HEK293 (cell line): ENCODE results near the gene TP73.

ENCODE experiments used
- CTCF ChIA-PET: fragments of 350-600 bp; formaldehyde crosslinking; extraction: SDS; loops from one replicate; lab custom pipeline; 2021; ENCODE audit warnings: antibody characterized with exemption; lab: Yijun Ruan, JAX
- POLR2A ChIA-PET: fragments of 300-600 bp; formaldehyde crosslinking; extraction: SDS; loops from one replicate; lab custom pipeline; 2020; ENCODE audit warnings: antibody characterized with exemption, inconsistent platforms; lab: Yijun Ruan, JAX
- H3K27ac ChIP-seq: fragments of 200-500 bp; sonication (Bioruptor generic); 2 replicates; pipeline ENCODE4 v1.5.1; 2014; ENCODE audit warnings: low read depth, low read length, control low read depth, inconsistent platforms; ENCODE audit errors: extremely low read depth
- H3K36me3 ChIP-seq, 2 experiments: fragments of 200-500 bp in 1 of 2; sonication (Bioruptor generic) in 1 of 2; 1 replicate in 1 of 2; 2 replicates in 1 of 2; pipeline ENCODE4 v1.5.1; 2014 to 2017; ENCODE audit warnings: inconsistent platforms in 2 of 2, low read length in 2 of 2; ENCODE audit not compliant: control insufficient read depth in 2 of 2, insufficient read depth in 1 of 2
- H3K4me1 ChIP-seq: fragments of 200-500 bp; sonication (Bioruptor generic); 2 replicates; pipeline ENCODE4 v1.5.1; 2014; ENCODE audit warnings: mild to moderate bottlenecking, low read length, inconsistent platforms; ENCODE audit not compliant: control insufficient read depth, insufficient read depth
- H3K4me3 ChIP-seq: 2 replicates; pipeline ENCODE4 v1.5.1; 2011; ENCODE audit warnings: low read depth, mild to moderate bottlenecking, control low read depth, low read length, moderate library complexity
- H3K9me3 ChIP-seq: fragments of 200-500 bp; sonication (Bioruptor generic); 2 replicates; pipeline ENCODE4 v1.5.1; 2014; ENCODE audit warnings: low read depth, low read length, inconsistent platforms; ENCODE audit not compliant: control insufficient read depth, insufficient read depth
- ATF2 ChIP-seq: fragments of 450-650 bp; formaldehyde crosslinking; IDR thresholded peaks from 2 replicates; pipeline ENCODE4 v1.5.1; 2016; ENCODE audit warnings: missing biosample characterization, missing genetic modification characterization, low read depth
- KLF1 ChIP-seq: fragments of 450-650 bp; formaldehyde crosslinking; IDR thresholded peaks from 2 replicates; pipeline ENCODE4 v1.5.1; 2016; ENCODE audit warnings: missing biosample characterization, missing genetic modification characterization
- KLF7 ChIP-seq: fragments of 450-650 bp; formaldehyde crosslinking; IDR thresholded peaks from 2 replicates; pipeline ENCODE4 v1.5.1; 2016; ENCODE audit warnings: missing biosample characterization, missing genetic modification characterization, borderline replicate concordance
- MYNN ChIP-seq: fragments of 450-650 bp; formaldehyde crosslinking; IDR thresholded peaks from 2 replicates; pipeline ENCODE4 v1.5.1; 2016; ENCODE audit warnings: missing biosample characterization, missing genetic modification characterization, borderline replicate concordance
- MZF1 ChIP-seq: fragments of 450-650 bp; formaldehyde crosslinking; IDR thresholded peaks from 2 replicates; pipeline ENCODE4 v1.5.1; 2017; ENCODE audit warnings: missing biosample characterization, missing genetic modification characterization, borderline replicate concordance
- PRDM6 ChIP-seq: fragments of 450-650 bp; formaldehyde crosslinking; IDR thresholded peaks from 2 replicates; pipeline ENCODE4 v1.5.1; 2017; ENCODE audit warnings: missing biosample characterization, missing genetic modification characterization
- SALL2 ChIP-seq: fragments of 450-650 bp; formaldehyde crosslinking; IDR thresholded peaks from 2 replicates; pipeline ENCODE4 v1.5.0; 2017; ENCODE audit warnings: missing biosample characterization, mild to moderate bottlenecking, missing genetic modification characterization, borderline replicate concordance
- YY2 ChIP-seq: fragments of 450-650 bp; formaldehyde crosslinking; IDR thresholded peaks from 2 replicates; pipeline ENCODE4 v1.5.1; 2016; ENCODE audit warnings: missing biosample characterization, missing genetic modification characterization
- ZBTB10 ChIP-seq: fragments of 450-650 bp; formaldehyde crosslinking; IDR thresholded peaks from 2 replicates; pipeline ENCODE4 v1.5.1; 2016; ENCODE audit warnings: missing biosample characterization, missing genetic modification characterization
- ZBTB44 ChIP-seq: fragments of 450-650 bp; IDR thresholded peaks from 2 replicates; pipeline ENCODE4 v1.5.1; 2018; ENCODE audit warnings: missing biosample characterization, mild to moderate bottlenecking, missing genetic modification characterization
- ZFP69B ChIP-seq: fragments of 450-650 bp; formaldehyde crosslinking; IDR thresholded peaks from 2 replicates; pipeline ENCODE4 v1.5.1; 2016; ENCODE audit warnings: missing biosample characterization, missing genetic modification characterization
- ZNF114 ChIP-seq: fragments of 450-650 bp; formaldehyde crosslinking; IDR thresholded peaks from 2 replicates; pipeline ENCODE4 v1.5.0; 2017; ENCODE audit warnings: missing biosample characterization, missing genetic modification characterization
- ZNF155 ChIP-seq: fragments of 450-650 bp; formaldehyde crosslinking; IDR thresholded peaks from 2 replicates; pipeline ENCODE4 v1.5.1; 2016; ENCODE audit warnings: missing biosample characterization, missing genetic modification characterization
- ZNF174 ChIP-seq: fragments of 450-650 bp; formaldehyde crosslinking; IDR thresholded peaks from 2 replicates; pipeline ENCODE4 v1.5.0; 2017; ENCODE audit warnings: missing biosample characterization, mild to moderate bottlenecking, missing genetic modification characterization
- ZNF175 ChIP-seq: fragments of 450-650 bp; formaldehyde crosslinking; IDR thresholded peaks from 2 replicates; pipeline ENCODE4 v1.5.1; 2016; ENCODE audit warnings: missing biosample characterization, missing genetic modification characterization
- ZNF221 ChIP-seq: fragments of 450-650 bp; formaldehyde crosslinking; IDR thresholded peaks from 2 replicates; pipeline ENCODE4 v1.5.1; 2017; ENCODE audit warnings: missing biosample characterization, missing genetic modification characterization, borderline replicate concordance
- ZNF341 ChIP-seq: fragments of 450-650 bp; formaldehyde crosslinking; IDR thresholded peaks from 2 replicates; pipeline ENCODE4; 2016; ENCODE audit warnings: low read depth, missing biosample characterization, missing genetic modification characterization
- ZNF362 ChIP-seq: fragments of 450-650 bp; formaldehyde crosslinking; IDR thresholded peaks from 2 replicates; pipeline ENCODE4 v1.5.1; 2016; ENCODE audit warnings: missing biosample characterization, missing genetic modification characterization
- ZNF555 ChIP-seq: fragments of 450-650 bp; formaldehyde crosslinking; conservative IDR thresholded peaks from 2 replicates; pipeline ENCODE4 v1.5.1; 2017; ENCODE audit warnings: missing biosample characterization, mild to moderate bottlenecking, missing genetic modification characterization, inconsistent platforms
- ZNF596 ChIP-seq: fragments of 450-650 bp; IDR thresholded peaks from 2 replicates; pipeline ENCODE4 v1.5.0; 2018; ENCODE audit warnings: missing biosample characterization, mild to moderate bottlenecking, missing genetic modification characterization, moderate library complexity
- ZNF600 ChIP-seq: fragments of 450-650 bp; formaldehyde crosslinking; IDR thresholded peaks from 2 replicates; pipeline ENCODE4 v1.5.1; 2016; ENCODE audit warnings: missing biosample characterization, missing genetic modification characterization
- ZNF645 ChIP-seq: fragments of 450-650 bp; formaldehyde crosslinking; IDR thresholded peaks from 2 replicates; pipeline ENCODE4; 2016; ENCODE audit warnings: missing biosample characterization, missing genetic modification characterization
- ZNF747 ChIP-seq: fragments of 450-650 bp; formaldehyde crosslinking; IDR thresholded peaks from 2 replicates; pipeline ENCODE4 v1.5.1; 2016; ENCODE audit warnings: missing biosample characterization, missing genetic modification characterization
- ZSCAN18 ChIP-seq: fragments of 450-650 bp; formaldehyde crosslinking; IDR thresholded peaks from 2 replicates; pipeline ENCODE4 v1.5.1; 2016; ENCODE audit warnings: missing biosample characterization, missing genetic modification characterization
- ZSCAN23 ChIP-seq: fragments of 450-650 bp; formaldehyde crosslinking; IDR thresholded peaks from 2 replicates; pipeline ENCODE4 v1.5.1; 2016; ENCODE audit warnings: missing biosample characterization, missing genetic modification characterization

TP73 gene

GRCh38 chr1:3614755-3615742 is 37.3 kb upstream of the TP73 start (continued):
- TF ChIP-seq KLF1 (tag by site-specific recombination) (no peak), ZBTB44 (no peak), MYNN (tag by site-specific recombination) (no peak), ZNF645 (tag by site-specific recombination) (no peak), MZF1 (tag by site-specific recombination) (no peak), SALL2 (tag by site-specific recombination) (no peak), ZFP69B (tag by site-specific recombination) (peak; percentile 18; the same call in 1 of the 2 replicates), ZSCAN23 (tag by site-specific recombination) (no peak), ZNF155 (tag by site-specific recombination) (no peak), PRDM6 (tag by site-specific recombination) (no peak), ZNF341 (tag by site-specific recombination) (peak; percentile 26; the same call in 1 of the 2 replicates), ZNF221 (no peak), ZNF555 (tag by site-specific recombination) (no peak), ZNF114 (tag by site-specific recombination) (no peak), YY2 (tag by site-specific recombination) (no peak), KLF7 (tag by site-specific recombination) (no peak), ZNF175 (tag by site-specific recombination) (no peak), ATF2 (tag by site-specific recombination) (no peak), ZNF747 (no peak)

GRCh38 chr1:3616861-3617260 is 35.5 kb upstream of the TP73 start:
- H3K36me3 ChIP-seq: no peaks in the 10 kb centered on the region
- CTCF ChIA-PET: interaction anchor here (0.5 to 7.8 kb wide), 7 partner anchors 26 to 167 kb away, joined by 3 to 41 read pairs (median 4); no protein-coding TSS in a partner anchor
- no peak for TF ChIP-seq ZNF596 (tag by site-specific recombination)
- no peak for TF ChIP-seq ZNF174 (tag by site-specific recombination)
- TF ChIP-seq ZNF600 (tag by site-specific recombination): no peak
- TF ChIP-seq ZSCAN18 (tag by site-specific recombination): no peak
- TF ChIP-seq ZBTB10: no peak
- no peak for TF ChIP-seq ZNF362 (tag by site-specific recombination)

More at GRCh38 chr1:3616861-3617260, 35.5 kb upstream of the TP73 start:
- no peaks in the 10 kb centered on the region for H3K9me3 ChIP-seq
- no peaks in the 10 kb centered on the region; the same call in 1 of the 2 replicates for H3K4me1 ChIP-seq
- no peak overlapping the region for H3K4me3 ChIP-seq
- POLR2A ChIA-PET: no interaction called here
- H3K27ac ChIP-seq: no peak overlapping the region
